Amygdala (tissue), 56 donors: ENCODE measurements around the gene HSD11B2.

Experiments
- DNase-seq, 56 donors: peaks; one replicate each; lab custom pipeline; 2025; lab: John Stamatoyannopoulos, UW

Gene HSD11B2

GRCh38 chr16:67447508-67448076, 16.7 kb downstream of the HSD11B2 start:
- DNase-seq: no peak

- no peak for DNase-seq
Observed at GRCh38 chr16:67448580-67448979, 17.7 kb downstream of the HSD11B2 start.

GRCh38 chr16:67449336-67449735, 18.4 kb downstream of the HSD11B2 start:
- no peak for DNase-seq

GRCh38 chr16:67449739-67450138, 18.8 kb downstream of the HSD11B2 start:
- no peak for DNase-seq

GRCh38 chr16:67451061-67451703, 20.3 kb downstream of the HSD11B2 start:
- DNase-seq: peak in 11 of 56 donors; percentile 9 to 41 (median 18)

- DNase-seq: no peak
Observed at GRCh38 chr16:67451704-67452435, 20.9 kb downstream of the HSD11B2 start.

- no peak for DNase-seq
Observed at GRCh38 chr16:67454104-67454503, 23.2 kb downstream of the HSD11B2 start.

- no peak for DNase-seq
Observed at GRCh38 chr16:67454852-67455251, 23.9 kb downstream of the HSD11B2 start.

GRCh38 chr16:67456391-67457081, 25.6 kb downstream of the HSD11B2 start:
- peak in 14 of 56 donors; percentile 9 to 48 (median 33) for DNase-seq

GRCh38 chr16:67457611-67458010, 26.7 kb downstream of the HSD11B2 start:
- DNase-seq: no peak

- DNase-seq: no peak
Observed at GRCh38 chr16:67458121-67458641, 27.3 kb downstream of the HSD11B2 start.

GRCh38 chr16:67459066-67459860, 28.3 kb downstream of the HSD11B2 start:
- DNase-seq: peak in 17 of 56 donors; percentile 13 to 46 (median 35)

GRCh38 chr16:67459861-67460150, 28.9 kb downstream of the HSD11B2 start:
- peak in 2 of 56 donors; percentile 38 to 44 for DNase-seq

- no peak for DNase-seq
Observed at GRCh38 chr16:67460168-67460567, 29.2 kb downstream of the HSD11B2 start.

- no peak for DNase-seq
Observed at GRCh38 chr16:67460961-67461360, 30.0 kb downstream of the HSD11B2 start.

- DNase-seq: no peak
Observed at GRCh38 chr16:67461600-67462278, 30.8 kb downstream of the HSD11B2 start.

GRCh38 chr16:67462279-67462655, 31.3 kb downstream of the HSD11B2 start:
- DNase-seq: no peak

- no peak for DNase-seq
Observed at GRCh38 chr16:67463059-67463458, 32.1 kb downstream of the HSD11B2 start.

GRCh38 chr16:67463691-67464090, 32.8 kb downstream of the HSD11B2 start:
- no peak for DNase-seq

GRCh38 chr16:67464565-67464964, 33.6 kb downstream of the HSD11B2 start:
- DNase-seq: peak in 21 of 56 donors; percentile 15 to 71 (median 36)
